Uterus (tissue), 4 donors: Measurements from ENCODE around the gene RBMS1. TPM values are rescaled to one million over a fixed set of nuclear protein-coding genes. Genes with fewer than 3 reads are reported as not detected.

Source experiments
- DNase-seq, 2 donors: peaks; one replicate each; pipeline ENCODE4 v3.0.0-alpha.2; 2019 to 2020
- H3K27ac ChIP-seq, 2 donors: fragments of 200-600 bp; sonication (generic); 1 replicate in 1 of 2; 2 replicates in 1 of 2; pipeline ENCODE4 v1.5.1; 2016 to 2018
- H3K27me3 ChIP-seq, 2 donors: fragments of 200-600 bp; sonication (generic); one replicate each; pipeline ENCODE4 v1.5.1; 2018 to 2019; ENCODE audit warnings: control low read depth in 1 of 2
- H3K36me3 ChIP-seq, 2 donors: fragments of 200-600 bp; sonication (generic); one replicate each; pipeline ENCODE4 v1.5.1; 2019; ENCODE audit warnings: control low read depth in 1 of 2
- H3K4me1 ChIP-seq, 2 donors: fragments of 200-600 bp; sonication (generic); one replicate each; pipeline ENCODE4 v1.5.1; 2018 to 2019; ENCODE audit warnings: control low read depth in 1 of 2
- H3K4me3 ChIP-seq, 2 donors: fragments of 200-600 bp; sonication (generic); 1 replicate in 1 of 2; 2 replicates in 1 of 2; pipeline ENCODE4 v1.5.1; 2018 to 2019; ENCODE audit warnings: mild to moderate bottlenecking in 1 of 2
- H3K9me3 ChIP-seq, 2 donors: fragments of 200-600 bp; sonication (generic); one replicate each; pipeline ENCODE4 v1.5.1; 2019; ENCODE audit warnings: control low read depth in 1 of 2
- POLR2A ChIP-seq, 2 donors: fragments of 450-650 bp; IDR thresholded peaks; one replicate each; pipeline ENCODE4 v1.6.1; 2016; ENCODE audit warnings: antibody characterized with exemption in 2 of 2, mild to moderate bottlenecking in 1 of 2, moderate library complexity in 1 of 2
- intact Hi-C: fragments of 100-400 bp; cut with DNase I; formaldehyde crosslinking; loops from one replicate; pipeline ENCODE4 v1.15.1; 2023; ENCODE audit warnings: low total_unique reads
- total RNA-seq, 4 donors: library from RNA; depleted of rRNA in 3 of 4; stranded (reverse); fragments of >200 nt in 3 of 4; gene quantifications; one replicate each; pipeline versions ENCODE4 v1.1.0 to v1.2.4, GENCODE V29; 2014 to 2023
- TF ChIP-seq, protein P1 (sequence below), 4 experiments: fragments of 200-600 bp in 2 of 4; fragments of 450-650 bp in 2 of 4; sonication (generic) in 2 of 4; IDR thresholded peaks; one replicate each; pipeline ENCODE4 v1.5.1; 2016 to 2019; ENCODE audit warnings: antibody characterized with exemption in 4 of 4, mild to moderate bottlenecking in 2 of 4, moderate library complexity in 1 of 4
- donor health status: DM: yes; HTN: yes; CAD: no.

Gene RBMS1
- total RNA-seq, 4 donors from 2014 or later: 30.5 to 149 (median 88.9) TPM

DNA sequence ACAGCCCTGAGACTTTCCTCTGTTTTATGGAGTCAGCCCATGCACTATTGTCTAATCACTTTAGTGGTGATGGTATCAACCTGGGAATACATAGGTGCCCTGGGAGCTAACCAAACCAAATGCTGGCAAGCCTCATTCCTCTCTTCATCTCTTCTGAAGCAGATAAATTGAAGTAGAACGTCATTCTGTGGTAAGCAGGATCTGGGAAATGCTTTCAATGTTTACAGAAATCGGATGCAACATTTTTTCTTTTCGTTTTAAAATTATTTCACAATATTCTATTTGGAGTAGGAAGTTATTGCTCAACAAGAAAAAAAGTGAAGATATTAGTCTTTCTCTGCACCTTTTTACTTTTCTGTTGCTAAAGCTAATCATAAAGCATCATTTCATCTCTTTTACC is 114.2 kb downstream of the RBMS1 start:
- TF ChIP-seq, protein P1, sequence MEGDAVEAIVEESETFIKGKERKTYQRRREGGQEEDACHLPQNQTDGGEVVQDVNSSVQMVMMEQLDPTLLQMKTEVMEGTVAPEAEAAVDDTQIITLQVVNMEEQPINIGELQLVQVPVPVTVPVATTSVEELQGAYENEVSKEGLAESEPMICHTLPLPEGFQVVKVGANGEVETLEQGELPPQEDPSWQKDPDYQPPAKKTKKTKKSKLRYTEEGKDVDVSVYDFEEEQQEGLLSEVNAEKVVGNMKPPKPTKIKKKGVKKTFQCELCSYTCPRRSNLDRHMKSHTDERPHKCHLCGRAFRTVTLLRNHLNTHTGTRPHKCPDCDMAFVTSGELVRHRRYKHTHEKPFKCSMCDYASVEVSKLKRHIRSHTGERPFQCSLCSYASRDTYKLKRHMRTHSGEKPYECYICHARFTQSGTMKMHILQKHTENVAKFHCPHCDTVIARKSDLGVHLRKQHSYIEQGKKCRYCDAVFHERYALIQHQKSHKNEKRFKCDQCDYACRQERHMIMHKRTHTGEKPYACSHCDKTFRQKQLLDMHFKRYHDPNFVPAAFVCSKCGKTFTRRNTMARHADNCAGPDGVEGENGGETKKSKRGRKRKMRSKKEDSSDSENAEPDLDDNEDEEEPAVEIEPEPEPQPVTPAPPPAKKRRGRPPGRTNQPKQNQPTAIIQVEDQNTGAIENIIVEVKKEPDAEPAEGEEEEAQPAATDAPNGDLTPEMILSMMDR (IDR thresholded peaks at IDR 0.05): no peak
- Histone ChIP-seq H3K36me3 (no peaks in the 10 kb centered on the region), H3K9me3 (no peaks in the 10 kb centered on the region), H3K27ac (peak overlapping the region; percentile 54 to 64), H3K4me3 (no peak overlapping the region), H3K4me1 (peaks cover 15 to 28% of the 10 kb centered on the region in 2 donors), H3K27me3 (no peaks in the 10 kb centered on the region)
- DNase-seq: no peak
- intact Hi-C loops: no loop called here

DNA sequence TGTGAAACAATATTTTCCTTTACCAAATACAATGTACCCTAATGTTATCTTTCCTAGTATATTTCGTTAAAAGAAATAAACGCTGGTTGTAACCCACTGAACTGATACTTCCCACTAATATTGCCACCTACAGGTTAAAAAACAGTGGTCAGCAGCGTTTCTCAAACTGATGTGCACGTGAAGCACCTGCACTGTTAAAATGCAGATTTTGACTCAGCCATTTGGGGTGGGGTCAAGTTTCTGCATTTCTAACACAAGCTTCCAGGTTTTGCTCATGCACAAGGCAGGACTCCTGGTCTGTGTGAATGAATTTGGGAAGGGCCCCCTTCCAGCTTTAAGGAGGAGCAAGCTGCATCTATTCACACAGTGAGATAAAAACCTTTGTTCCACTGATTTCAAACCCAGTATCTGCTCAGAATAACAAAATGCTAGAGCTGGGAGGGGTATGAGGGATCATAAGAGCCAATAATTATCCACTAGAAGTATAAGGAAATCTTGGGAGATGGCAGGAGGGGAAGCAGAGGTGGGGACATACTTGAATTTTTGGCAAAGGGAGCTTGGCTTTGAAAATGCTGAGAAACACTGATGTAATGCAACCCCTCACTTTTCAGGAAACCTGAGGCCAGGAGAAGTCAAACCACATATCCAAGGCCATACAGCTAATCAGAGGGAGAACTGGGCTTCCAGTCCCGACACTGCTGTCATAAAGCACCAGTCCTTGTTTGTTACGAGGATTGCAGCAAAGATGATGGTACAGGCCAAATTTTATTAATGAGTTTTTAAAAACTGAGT is 116.2 kb downstream of the RBMS1 start:
- intact Hi-C loops: no loop called here
- H3K36me3 ChIP-seq: no peaks in the 10 kb centered on the region
- H3K4me3 ChIP-seq: no peak overlapping the region
- no peak for DNase-seq
- H3K27me3 ChIP-seq: no peaks in the 10 kb centered on the region
- no peak for TF ChIP-seq POLR2A (IDR thresholded peaks at IDR 0.05)
- TF ChIP-seq, protein P1 (IDR thresholded peaks at IDR 0.05): no peak
- H3K4me1 ChIP-seq: peaks cover 15 to 46% of the 10 kb centered on the region in 2 donors
- H3K9me3 ChIP-seq: no peaks in the 10 kb centered on the region
- H3K27ac ChIP-seq: peak overlapping the region in 1 of 2 donors; percentile 64

DNA sequence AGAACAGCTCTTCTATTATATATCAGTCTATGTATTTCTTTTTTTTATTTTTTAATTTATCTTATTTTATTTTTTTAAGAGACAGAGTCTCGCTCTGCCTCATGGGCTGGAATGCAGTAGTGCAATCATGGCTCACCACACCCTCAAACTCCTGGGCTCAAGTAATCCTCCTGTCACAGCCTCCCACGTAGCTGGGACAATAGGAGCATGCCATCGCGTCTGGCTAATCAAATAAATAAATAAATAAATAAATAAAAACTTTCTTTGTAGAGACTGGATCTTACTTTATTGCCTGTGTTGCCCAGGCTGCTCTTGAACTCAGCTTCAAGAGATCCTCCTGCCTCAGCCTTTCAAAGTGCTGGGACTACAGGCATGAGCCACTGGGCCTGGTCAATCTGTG is 117.0 kb downstream of the RBMS1 start:
- peak overlapping the region; percentile 21 to 44 for H3K27ac ChIP-seq

DNA sequence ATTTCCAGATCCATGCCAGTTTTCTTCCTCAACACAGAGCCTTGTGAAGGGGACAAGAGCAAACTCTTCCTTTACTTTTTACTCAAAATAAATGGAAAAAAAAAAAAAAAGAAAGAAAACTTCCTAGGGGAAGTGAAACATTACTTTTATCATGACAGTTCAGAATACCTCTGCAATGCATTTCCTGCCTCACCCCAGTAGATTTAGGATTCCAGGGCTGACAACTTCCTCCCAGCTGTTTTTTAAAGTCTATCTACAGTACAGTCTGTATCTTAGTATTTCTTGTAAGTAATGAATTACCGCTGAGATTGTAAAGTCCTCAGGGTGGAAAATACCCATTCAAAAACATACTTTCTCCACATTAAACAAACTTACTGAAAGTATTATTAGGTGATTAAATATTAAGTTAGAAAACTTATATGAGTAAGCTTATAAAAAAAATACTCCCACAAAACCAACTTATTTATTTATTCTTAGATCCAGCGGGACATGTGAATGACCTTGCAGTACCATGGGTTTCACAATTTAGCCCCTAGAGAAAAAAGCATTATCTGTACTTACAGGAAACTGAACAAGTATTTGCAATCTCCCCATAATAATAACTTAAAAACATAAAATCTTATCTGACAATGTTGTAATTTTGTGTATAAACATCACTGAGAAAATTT is 117.7 kb downstream of the RBMS1 start:
- Histone ChIP-seq H3K36me3 (no peaks in the 10 kb centered on the region), H3K9me3 (no peaks in the 10 kb centered on the region), H3K27ac (peak overlapping the region; percentile 19 to 44), H3K4me3 (no peak overlapping the region), H3K27me3 (no peaks in the 10 kb centered on the region), H3K4me1 (peaks cover 9 to 54% of the 10 kb centered on the region in 2 donors)
- no peak for DNase-seq
- intact Hi-C loops: no loop called here
- no peak for TF ChIP-seq POLR2A (IDR thresholded peaks at IDR 0.05)
- TF ChIP-seq, protein P1 (IDR thresholded peaks at IDR 0.05): no peak

More for the DNA sequence above, 117.0 kb downstream of the RBMS1 start:
- DNase-seq: no peak
- intact Hi-C loops: no loop called here
- H3K27me3 ChIP-seq: no peaks in the 10 kb centered on the region
- H3K36me3 ChIP-seq: no peaks in the 10 kb centered on the region
- H3K9me3 ChIP-seq: no peaks in the 10 kb centered on the region
- peaks cover 15 to 51% of the 10 kb centered on the region in 2 donors for H3K4me1 ChIP-seq
- H3K4me3 ChIP-seq: no peak overlapping the region
- TF ChIP-seq, protein P1 (IDR thresholded peaks at IDR 0.05): no peak
- TF ChIP-seq POLR2A (IDR thresholded peaks at IDR 0.05): no peak

DNA sequence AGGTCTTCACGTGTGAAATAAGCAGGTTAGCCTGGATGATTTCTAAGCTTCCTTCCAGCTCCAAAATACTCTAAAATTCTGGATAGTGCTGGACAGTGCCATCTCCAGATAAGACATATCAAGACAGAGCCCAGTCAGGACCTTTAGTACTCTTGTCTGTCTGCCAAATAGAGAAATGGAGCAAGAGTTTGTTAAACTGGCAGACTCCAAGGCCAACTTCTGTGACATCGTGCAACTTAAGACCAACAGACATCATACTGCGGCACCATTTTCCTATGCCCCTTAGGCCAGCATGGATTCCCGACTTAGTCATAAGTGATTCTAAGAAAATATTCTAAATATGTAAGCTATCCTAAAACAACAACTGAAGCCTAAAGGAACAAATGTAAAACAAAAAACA is 118.6 kb downstream of the RBMS1 start:
- DNase-seq: no peak
- peaks cover 8 to 60% of the 10 kb centered on the region in 2 donors for H3K4me1 ChIP-seq
- no peaks in the 10 kb centered on the region for H3K27me3 ChIP-seq
- H3K4me3 ChIP-seq: no peak overlapping the region
- intact Hi-C loops: no loop called here
- no peaks in the 10 kb centered on the region for H3K36me3 ChIP-seq
- no peaks in the 10 kb centered on the region for H3K9me3 ChIP-seq
- TF ChIP-seq, protein P1 (IDR thresholded peaks at IDR 0.05): no peak
- TF ChIP-seq POLR2A (IDR thresholded peaks at IDR 0.05): no peak
- peak overlapping the region; percentile 18 to 44 for H3K27ac ChIP-seq
